K562 (cell line): ENCODE results near the gene MBP. TPM values are rescaled to one million over a fixed set of nuclear protein-coding genes. Genes with fewer than 3 reads are reported as not detected.
A peak's percentile ranks its signal among the peaks of the same experiment; 100 is the strongest.

ENCODE experiments used
- ATAC-seq: fragments of 200-7000 bp; cut with Tn5 transposase; 3 replicates; pipeline ENCODE4 v1.9.1; 2020; ENCODE audit warnings: moderate library complexity
- BruUV-seq: library from RNA; stranded (reverse); fragments of 400-500 nt; replicated peaks from 2 replicates; lab custom pipeline; 2021; lab: Mats Ljungman, UMichigan
- CTCF ChIA-PET: fragments of 300-600 bp; formaldehyde crosslinking; extraction: SDS; loops from one replicate; lab custom pipeline; 2021; ENCODE audit warnings: low intra/inter-chr PET ratio; lab: Yijun Ruan, JAX
- POLR2A ChIA-PET: fragments of 300-600, 350-650 bp; sonication (Branson Sonifier 250); formaldehyde crosslinking; extraction: SDS; loops from one replicate; lab custom pipeline; 2021; ENCODE audit warnings: antibody characterized with exemption, inconsistent platforms; lab: Yijun Ruan, JAX
- DNase-seq, 4 experiments: peaks; one replicate each; pipeline versions ENCODE4 v3.0.0 to v3.0.0-alpha.2; 2011 to 2018; ENCODE audit warnings: low spot score in 3 of 4, mixed read lengths in 3 of 4; ENCODE audit errors: extremely low read depth in 1 of 4
- FAIRE-seq: peaks from 2 replicates; lab custom pipeline; 2011; peaks lifted over from hg19 to GRCh38; lab: Jason Lieb, UNC
- H2AFZ ChIP-seq: 2 replicates; pipeline ENCODE4 v1.6.0; 2011; ENCODE audit warnings: low read depth, low read length, control low read depth, inconsistent platforms
- H3K27ac ChIP-seq: fragments of 200-600 bp; 3 replicates; pipeline ENCODE4 v1.8.0; 2011; ENCODE audit warnings: low read depth, mild to moderate bottlenecking, control low read depth, inconsistent platforms, low read length, moderate library complexity, mixed read lengths; ENCODE audit errors: extremely low read depth
- H3K27me3 ChIP-seq, 2 experiments: fragments of 300-600 bp in 1 of 2; 2 replicates in 1 of 2; 3 replicates in 1 of 2; pipeline versions ENCODE4 v1.6.0 to v1.8.0; 2011; ENCODE audit warnings: inconsistent platforms in 2 of 2, low read length in 2 of 2, mild to moderate bottlenecking in 1 of 2, mixed read lengths in 1 of 2, moderate library complexity in 1 of 2; ENCODE audit not compliant: control insufficient read depth in 2 of 2, insufficient read depth in 2 of 2
- H3K36me3 ChIP-seq: fragments of 300-600 bp; 3 replicates; pipeline ENCODE4 v1.8.0; 2011; ENCODE audit warnings: mild to moderate bottlenecking, low read length, inconsistent platforms; ENCODE audit not compliant: control insufficient read depth, insufficient read depth
- H3K4me1 ChIP-seq, 2 experiments: fragments of 200-600 bp in 1 of 2; replicated peaks in 1 of 2; 2 replicates in 1 of 2; 3 replicates in 1 of 2; pipeline versions ENCODE4 v1.5.1 to v1.8.0; 2011; ENCODE audit warnings: inconsistent platforms in 2 of 2, low read length in 2 of 2, mild to moderate bottlenecking in 1 of 2, mixed read lengths in 1 of 2, moderate library complexity in 1 of 2; ENCODE audit not compliant: control insufficient read depth in 2 of 2, insufficient read depth in 2 of 2
- H3K4me2 ChIP-seq: 2 replicates; pipeline ENCODE4 v1.6.1; 2011; ENCODE audit warnings: low read length, control low read depth, inconsistent platforms, mixed read lengths; ENCODE audit not compliant: insufficient read depth
- H3K4me3 ChIP-seq: fragments of 200-600 bp; sonication (generic), shearing (Covaris generic); 2 replicates; pipeline ENCODE4 v1.5.1; 2016; ENCODE audit warnings: control low read depth, inconsistent platforms
- H3K79me2 ChIP-seq: fragments of 200-600 bp; 3 replicates; pipeline ENCODE4 v1.8.0; 2011; ENCODE audit warnings: low read length, inconsistent platforms; ENCODE audit not compliant: control insufficient read depth, insufficient read depth
- H3K9ac ChIP-seq, 2 experiments: 2 replicates each; pipeline versions ENCODE4 v1.6.0 to v1.6.1; 2011; ENCODE audit warnings: low read depth in 2 of 2, low read length in 2 of 2, control low read depth in 1 of 2, inconsistent platforms in 1 of 2, mild to moderate bottlenecking in 1 of 2, mixed read lengths in 1 of 2; ENCODE audit not compliant: insufficient read depth in 1 of 2
- H3K9me1 ChIP-seq: one replicate; pipeline ENCODE4 v1.6.0; 2011; ENCODE audit warnings: inconsistent platforms, mild to moderate bottlenecking, low read length, moderate library complexity; ENCODE audit not compliant: control insufficient read depth, insufficient read depth
- H3K9me3 ChIP-seq: replicated peaks from 2 replicates; pipeline ENCODE4 v1.5.1; 2011; ENCODE audit warnings: low read depth, low read length, inconsistent platforms; ENCODE audit not compliant: control insufficient read depth, insufficient read depth
- H4K20me1 ChIP-seq: replicated peaks from 2 replicates; pipeline ENCODE4 v1.6.1; 2011; ENCODE audit warnings: low read length, inconsistent platforms, mixed read lengths; ENCODE audit not compliant: control insufficient read depth, insufficient read depth
- CBFB ChIP-seq: sonication (generic); formaldehyde crosslinking; IDR thresholded peaks from 2 replicates; pipeline ENCODE4 v1.4.0; 2020; ENCODE audit warnings: mild to moderate bottlenecking, missing genetic modification reagents
- ERF ChIP-seq: fragments of 450-650 bp; formaldehyde crosslinking; IDR thresholded peaks from 2 replicates; pipeline ENCODE4 v1.4.0; 2020; ENCODE audit warnings: mild to moderate bottlenecking, mixed read lengths
- ETV1 ChIP-seq: fragments of 450-650 bp; conservative IDR thresholded peaks from 2 replicates; pipeline ENCODE4 v1.6.1; 2016; ENCODE audit warnings: missing genetic modification characterization, control low read depth, low read depth, missing compliant biosample characterization
- MTA1 ChIP-seq: fragments of 450-650 bp; IDR thresholded peaks from 2 replicates; pipeline ENCODE4 v1.6.1; 2017; ENCODE audit warnings: borderline replicate concordance
- NR2C1 ChIP-seq, 2 experiments: fragments of 450-650 bp; IDR thresholded peaks; 2 replicates each; pipeline ENCODE4 v1.6.1; 2017; ENCODE audit warnings: mild to moderate bottlenecking in 2 of 2, antibody characterized with exemption in 1 of 2, inconsistent platforms in 1 of 2, missing compliant biosample characterization in 1 of 2, missing genetic modification characterization in 1 of 2
- NR2C2 ChIP-seq, 2 experiments: fragments of 200-800 bp in 1 of 2; sonication (Bioruptor generic) in 1 of 2; sonication (generic) in 1 of 2; formaldehyde crosslinking in 1 of 2; IDR thresholded peaks; 2 replicates each; pipeline versions ENCODE4 v1.6.1 to v1.8.0; 2016 to 2022; ENCODE audit warnings: mild to moderate bottlenecking in 1 of 2, missing compliant biosample characterization in 1 of 2, missing genetic modification characterization in 1 of 2, missing genetic modification reagents in 1 of 2
- NR4A1 ChIP-seq, 2 experiments: fragments of 250-450 bp in 1 of 2; fragments of 450-650 bp in 1 of 2; sonication (Bioruptor Pico) in 1 of 2; IDR thresholded peaks; 2 replicates each; pipeline versions ENCODE4 v1.4.0 to v1.6.1; 2016 to 2020; ENCODE audit warnings: mild to moderate bottlenecking in 2 of 2, missing compliant biosample characterization in 1 of 2, missing genetic modification characterization in 1 of 2, moderate library complexity in 1 of 2
- PURB ChIP-seq: sonication (generic); formaldehyde crosslinking; IDR thresholded peaks from 2 replicates; pipeline ENCODE4 v1.9.0; 2021; ENCODE audit warnings: low read depth, mild to moderate bottlenecking, missing genetic modification reagents
- ZBTB8A ChIP-seq: fragments of 450-650 bp; IDR thresholded peaks from 2 replicates; pipeline ENCODE4 v1.6.1; 2018; ENCODE audit warnings: mild to moderate bottlenecking, moderate library complexity; ENCODE audit not compliant: partially characterized antibody
- ZBTB9 ChIP-seq: fragments of 450-650 bp; formaldehyde crosslinking; IDR thresholded peaks from 2 replicates; pipeline ENCODE4 v1.4.0; 2020; ENCODE audit warnings: mild to moderate bottlenecking, moderate library complexity
- ZEB2 ChIP-seq: fragments of 450-650 bp; IDR thresholded peaks from 2 replicates; pipeline ENCODE4 v1.6.1; 2016
- ZFP30 ChIP-seq: fragments of 250-450 bp; sonication (Bioruptor Pico); IDR thresholded peaks from 2 replicates; pipeline ENCODE4 v1.8.0; 2022; ENCODE audit warnings: moderate library complexity, mild to moderate bottlenecking, inconsistent platforms, borderline replicate concordance
- ZFP91 ChIP-seq: sonication (generic); formaldehyde crosslinking; IDR thresholded peaks from 2 replicates; pipeline ENCODE4 v1.8.0; 2022; ENCODE audit warnings: mild to moderate bottlenecking, missing genetic modification reagents
- ZNF224 ChIP-seq: sonication (generic); formaldehyde crosslinking; IDR thresholded peaks from 2 replicates; pipeline ENCODE4 v1.8.0; 2022; ENCODE audit warnings: mild to moderate bottlenecking, missing genetic modification reagents
- ZNF76 ChIP-seq: fragments of 250-450 bp; sonication (Bioruptor Pico); IDR thresholded peaks from 2 replicates; pipeline ENCODE4 v1.4.0; 2020; ENCODE audit warnings: mild to moderate bottlenecking, moderate library complexity, borderline replicate concordance
- WGBS: fragments of 100-300 bp; shearing (Covaris generic); methylation state at CpG from one replicate; pipeline ENCODE4 v1.1.6; 2016; ENCODE audit warnings: low coverage, mixed read lengths; ENCODE audit not compliant: insufficient coverage; ENCODE audit errors: missing lambda C conversion rate; 5-methylcytosine and 5-hydroxymethylcytosine counted together
- in situ Hi-C: fragments of 300-500 bp; cut with MboI; formaldehyde crosslinking; loops from 4 replicates; pipeline ENCODE4 v1.15.0; 2018; ENCODE audit warnings: inconsistent platforms, mixed read lengths
- intact Hi-C: fragments of 100-400 bp; cut with micrococcal nuclease; formaldehyde crosslinking; loops from 2 replicates; pipeline ENCODE4 v1.14.2; 2022
- polyA plus RNA-seq, 8 experiments: library from polyadenylated mRNA; depleted of rRNA in 4 of 8; stranded (reverse) in 5 of 8; unstranded in 3 of 8; fragments of >200 nt; fragmentation: Nextera tagmentation in 2 of 8; fragmentation: Illumina TruSeq in 1 of 8; extraction: Ambion mirVana in 2 of 8; extraction: Trizol in 1 of 8; gene quantifications; 2 replicates each; pipeline versions ENCODE4 v1.2.1 to v1.2.3, GENCODE V29; 2011 to 2014; ENCODE audit warnings: inconsistent platforms in 1 of 8, missing spikeins in 1 of 8
- total RNA-seq, 7 experiments: library from RNA; depleted of rRNA in 6 of 7; stranded (reverse); fragments of >200 nt in 6 of 7; fragmentation: Illumina TruSeq in 2 of 7; extraction: Trizol in 2 of 7; gene quantifications; 2 replicates each; pipeline versions ENCODE4 v1.2.1 to v1.2.3, GENCODE V29; 2011 to 2021; ENCODE audit warnings: low replicate concordance in 1 of 7

The MBP gene
- total and polyA plus RNA-seq, 9 of the 15 experiments (the other 6 are each of a cell fraction or from before 2014, with no cell fraction given), result 0.09 TPM; not detected in 8

GRCh38 chr18:77114415-77115191 is 18.0 kb downstream of the MBP start (continued):
- TF ChIP-seq ZBTB9 (CRISPR knock-in tag), result 0 out of 2 replicates have a peak, but pooled peaks have one; percentile 15
- no peak for TF ChIP-seq MTA1
- TF ChIP-seq NR4A1 (CRISPR knock-in tag; IDR thresholded peaks at IDR 0.05), result no peak
- 0 out of 2 replicates have a peak, but pooled peaks have one; percentile 33 for TF ChIP-seq NR4A1 (tag; IDR thresholded peaks at IDR 0.05)
- 0 out of 2 replicates have a peak, but pooled peaks have one; percentile 24 for TF ChIP-seq ERF (CRISPR knock-in tag)
- no peak for TF ChIP-seq NR2C1 (IDR thresholded peaks at IDR 0.05)
- 0 out of 2 replicates have a peak, but pooled peaks have one; percentile 32 for TF ChIP-seq NR2C1 (tag; IDR thresholded peaks at IDR 0.05)
- TF ChIP-seq NR2C2 (CRISPR knock-in tag; IDR thresholded peaks at IDR 0.05), result no peak
- 0 out of 2 replicates have a peak, but pooled peaks have one; percentile 31 for TF ChIP-seq NR2C2 (tag; IDR thresholded peaks at IDR 0.05)
- TF ChIP-seq ZNF224, result no peak

GRCh38 chr18:77114152-77114414 is 18.5 kb downstream of the MBP start:
- ATAC-seq, result no peak
- Histone ChIP-seq H3K9ac (no peak overlapping the region), H3K4me1 (peaks cover 0 to 5% of the 10 kb centered on the region in 2 experiments; a peak in 1 of 5 replicates), H3K27ac (no peak overlapping the region), H3K79me2 (no peaks in the 10 kb centered on the region), H3K27me3 (peaks cover 0 to 23% of the 10 kb centered on the region in 2 experiments; a peak in 2 of 5 replicates), H3K4me3 (no peak overlapping the region), H3K9me1 (no peaks in the 10 kb centered on the region), H3K4me2 (no peak overlapping the region), H3K36me3 (no peaks in the 10 kb centered on the region), H2AFZ (no peak overlapping the region), H4K20me1 (no peaks in the 10 kb centered on the region), H3K9me3 (no peaks in the 10 kb centered on the region)
- intact Hi-C loops, result no loop called here
- no peak for FAIRE-seq
- ChIA-PET CTCF (no interaction called here), POLR2A (no interaction called here)
- in situ Hi-C loops, result no loop called here
- 0% methylated on average over 2 of the region's 2 CpGs for WGBS
- no TSS peak for BruUV-seq
- TF ChIP-seq PURB (CRISPR knock-in tag), result no peak
- TF ChIP-seq CBFB, result no peak
- TF ChIP-seq ZNF76 (CRISPR knock-in tag), result no peak
- TF ChIP-seq ETV1, result no peak
- no peak for TF ChIP-seq ZFP30 (CRISPR knock-in tag)
- TF ChIP-seq ZBTB8A, result no peak
- TF ChIP-seq ZFP91, result no peak
- no peak for TF ChIP-seq ZEB2
- DNase-seq, result no peak
